Cardiac muscle cell (in vitro differentiated cells and primary cell): Measurements from ENCODE around the gene PCSK5. TPM values are rescaled to one million over a fixed set of nuclear protein-coding genes. Genes with fewer than 3 reads are reported as not detected.

ENCODE experiments used
- DNase-seq, 2 donors: peaks; one replicate each; pipeline versions ENCODE4 v3.0.0 to v3.0.0-alpha.2; 2010 to 2017; ENCODE audit warnings: low read depth in 1 of 2, low spot score in 1 of 2
- H3K27ac ChIP-seq: fragments of 200-600 bp; sonication (generic); 2 replicates; pipeline ENCODE4 v1.5.1; 2016
- H3K27me3 ChIP-seq: fragments of 200-600 bp; sonication (generic); 2 replicates; pipeline ENCODE4 v1.6.0; 2016; ENCODE audit warnings: control low read depth
- H3K36me3 ChIP-seq: fragments of 200-600 bp; sonication (generic); 2 replicates; pipeline ENCODE4 v1.5.1; 2016; ENCODE audit warnings: control low read depth
- H3K4me1 ChIP-seq: fragments of 200-600 bp; sonication (generic); 2 replicates; pipeline ENCODE4 v1.8.1; 2017; ENCODE audit warnings: low read depth, mild to moderate bottlenecking, mixed run types
- H3K4me3 ChIP-seq: fragments of 200-600 bp; sonication (generic); 2 replicates; pipeline ENCODE4 v1.5.1; 2016; ENCODE audit warnings: mild to moderate bottlenecking
- H3K9me3 ChIP-seq: fragments of 200-600 bp; sonication (generic); 2 replicates; pipeline ENCODE4 v1.5.1; 2017; ENCODE audit warnings: low read depth, mild to moderate bottlenecking, control low read depth
- CTCF ChIP-seq: IDR thresholded peaks from 2 replicates; pipeline ENCODE4 v1.5.1; 2012; ENCODE audit warnings: low read depth, mild to moderate bottlenecking, low read length
- polyA plus RNA-seq: library from polyadenylated mRNA; unstranded; fragments of >200 nt; fragmentation: Nextera tagmentation; extraction: Ambion mirVana; gene quantifications from 2 replicates; pipeline ENCODE4 v1.2.1, GENCODE V29; 2016
- total RNA-seq: library from RNA; depleted of rRNA; stranded (reverse); fragments of >200 nt; gene quantifications from 2 replicates; pipeline ENCODE4 v1.2.3, GENCODE V29; 2016

PCSK5 gene
- total and polyA plus RNA-seq, 2 experiments from 2014 or later = 6.8 to 9.6 TPM

GRCh38 chr9:75933982-75934381, 43.5 kb downstream of the PCSK5 start:
- no peaks in the 10 kb centered on the region for H3K27me3 ChIP-seq
- no peak overlapping the region for H3K4me3 ChIP-seq
- no peak for DNase-seq
- TF ChIP-seq CTCF = no peak
- peaks cover 3% of the 10 kb centered on the region for H3K4me1 ChIP-seq
- no peaks in the 10 kb centered on the region for H3K9me3 ChIP-seq
- no peak overlapping the region for H3K27ac ChIP-seq
- no peaks in the 10 kb centered on the region for H3K36me3 ChIP-seq

DNA sequence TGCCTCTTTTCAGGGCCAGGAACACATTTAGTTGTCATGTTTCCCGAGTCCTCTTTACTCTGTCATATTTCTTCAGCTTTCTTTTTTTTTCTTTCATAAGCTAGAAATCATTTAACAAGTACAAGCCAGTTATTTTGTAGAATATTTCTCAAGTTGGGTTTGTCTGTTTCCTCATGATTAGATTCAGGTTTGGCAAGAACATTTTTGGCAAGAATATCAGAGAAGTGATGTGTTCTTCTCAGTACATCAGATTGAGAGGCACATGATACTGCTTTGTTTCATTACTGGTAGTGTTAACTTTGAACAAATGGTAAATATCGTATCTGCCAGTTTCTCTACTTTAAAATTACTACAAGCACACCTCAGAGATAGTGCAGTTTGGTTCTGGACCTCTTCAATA, 45.1 kb downstream of the PCSK5 start:
- no peak overlapping the region for H3K4me3 ChIP-seq
- peak in 1 of 2 donors; percentile 38 for DNase-seq
- no peak for TF ChIP-seq CTCF
- no peaks in the 10 kb centered on the region for H3K36me3 ChIP-seq
- no peaks in the 10 kb centered on the region for H3K9me3 ChIP-seq
- no peak overlapping the region for H3K27ac ChIP-seq
- H3K4me1 ChIP-seq = peaks cover 1% of the 10 kb centered on the region
- H3K27me3 ChIP-seq = no peaks in the 10 kb centered on the region

- Histone ChIP-seq H3K36me3 (no peaks in the 10 kb centered on the region), H3K4me1 (no peaks in the 10 kb centered on the region), H3K27me3 (no peaks in the 10 kb centered on the region), H3K9me3 (no peaks in the 10 kb centered on the region), H3K4me3 (no peak overlapping the region), H3K27ac (no peak overlapping the region)
- peak in 1 of 2 donors; percentile 68 for DNase-seq
- TF ChIP-seq CTCF = no peak
Observed at GRCh38 chr9:75937521-75938258, 47.2 kb downstream of the PCSK5 start.

GRCh38 chr9:75938946-75939345, 48.5 kb downstream of the PCSK5 start:
- H3K27me3 ChIP-seq = no peaks in the 10 kb centered on the region
- H3K36me3 ChIP-seq = no peaks in the 10 kb centered on the region
- DNase-seq = no peak
- H3K4me3 ChIP-seq = no peak overlapping the region
- H3K27ac ChIP-seq = no peak overlapping the region
- H3K4me1 ChIP-seq = no peaks in the 10 kb centered on the region
- no peaks in the 10 kb centered on the region for H3K9me3 ChIP-seq
- TF ChIP-seq CTCF = no peak

GRCh38 chr9:75939536-75940111, 49.2 kb downstream of the PCSK5 start:
- no peaks in the 10 kb centered on the region for H3K4me1 ChIP-seq
- no peak for TF ChIP-seq CTCF
- no peaks in the 10 kb centered on the region for H3K36me3 ChIP-seq
- no peak overlapping the region for H3K4me3 ChIP-seq
- no peaks in the 10 kb centered on the region for H3K9me3 ChIP-seq
- H3K27me3 ChIP-seq = no peaks in the 10 kb centered on the region
- no peak overlapping the region for H3K27ac ChIP-seq
- DNase-seq = no peak
